Cardiac fibroblast (primary cell): Measurements from ENCODE around the gene CDC42BPG.

Experiments
- DNase-seq, 2 donors: peaks; one replicate each; pipeline versions ENCODE4 v3.0.0 to v3.0.0-alpha.2; 2010; ENCODE audit warnings: low read depth in 2 of 2
- H3K4me3 ChIP-seq, 2 donors: replicated peaks in 1 of 2; 1 replicate in 1 of 2; 2 replicates in 1 of 2; pipeline ENCODE4 v1.5.1; 2011; ENCODE audit warnings: low read depth in 2 of 2, low read length in 2 of 2, mild to moderate bottlenecking in 2 of 2, moderate library complexity in 1 of 2
- TF ChIP-seq, protein P1 (sequence below): IDR thresholded peaks from one replicate; pipeline ENCODE4 v1.5.1; 2011; ENCODE audit warnings: low read depth, mild to moderate bottlenecking, low read length, inconsistent platforms

CDC42BPG gene

GRCh38 chr11:64885367-64886286 lies 41.2 kb upstream of the CDC42BPG start:
- peak; percentile 88 to 91 for DNase-seq
- no peak overlapping the region for H3K4me3 ChIP-seq
- TF ChIP-seq, protein P1, sequence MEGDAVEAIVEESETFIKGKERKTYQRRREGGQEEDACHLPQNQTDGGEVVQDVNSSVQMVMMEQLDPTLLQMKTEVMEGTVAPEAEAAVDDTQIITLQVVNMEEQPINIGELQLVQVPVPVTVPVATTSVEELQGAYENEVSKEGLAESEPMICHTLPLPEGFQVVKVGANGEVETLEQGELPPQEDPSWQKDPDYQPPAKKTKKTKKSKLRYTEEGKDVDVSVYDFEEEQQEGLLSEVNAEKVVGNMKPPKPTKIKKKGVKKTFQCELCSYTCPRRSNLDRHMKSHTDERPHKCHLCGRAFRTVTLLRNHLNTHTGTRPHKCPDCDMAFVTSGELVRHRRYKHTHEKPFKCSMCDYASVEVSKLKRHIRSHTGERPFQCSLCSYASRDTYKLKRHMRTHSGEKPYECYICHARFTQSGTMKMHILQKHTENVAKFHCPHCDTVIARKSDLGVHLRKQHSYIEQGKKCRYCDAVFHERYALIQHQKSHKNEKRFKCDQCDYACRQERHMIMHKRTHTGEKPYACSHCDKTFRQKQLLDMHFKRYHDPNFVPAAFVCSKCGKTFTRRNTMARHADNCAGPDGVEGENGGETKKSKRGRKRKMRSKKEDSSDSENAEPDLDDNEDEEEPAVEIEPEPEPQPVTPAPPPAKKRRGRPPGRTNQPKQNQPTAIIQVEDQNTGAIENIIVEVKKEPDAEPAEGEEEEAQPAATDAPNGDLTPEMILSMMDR: no peak

DNA sequence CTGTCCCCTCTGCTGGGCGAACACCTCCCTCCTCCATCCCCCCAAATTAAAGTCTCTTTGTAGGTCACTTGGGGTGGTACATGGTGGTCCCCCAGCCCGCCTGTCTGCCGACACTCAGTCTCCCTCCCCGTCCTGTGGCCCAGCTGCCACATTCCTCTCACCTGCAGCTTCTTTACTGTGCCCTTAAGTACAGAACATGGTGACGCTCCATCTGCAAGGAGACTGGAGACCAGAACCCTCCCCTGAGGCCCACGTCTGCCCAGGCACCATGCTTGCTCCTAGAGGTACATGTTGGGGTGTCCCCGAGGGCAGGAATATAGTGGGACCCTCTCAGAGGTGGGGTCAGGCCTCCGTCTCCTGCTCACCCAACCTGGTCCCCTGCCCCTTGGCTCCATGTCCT lies 39.6 kb upstream of the CDC42BPG start:
- no peak overlapping the region for H3K4me3 ChIP-seq
- DNase-seq: no peak
- TF ChIP-seq, protein P1: no peak

- no peak for DNase-seq
- TF ChIP-seq, protein P1: no peak
- no peak overlapping the region for H3K4me3 ChIP-seq
Observed at GRCh38 chr11:64883575-64883974, 39.1 kb upstream of the CDC42BPG start.

GRCh38 chr11:64882243-64882642 lies 37.8 kb upstream of the CDC42BPG start:
- no peak for DNase-seq
- TF ChIP-seq, protein P1: no peak
- no peak overlapping the region for H3K4me3 ChIP-seq

DNA sequence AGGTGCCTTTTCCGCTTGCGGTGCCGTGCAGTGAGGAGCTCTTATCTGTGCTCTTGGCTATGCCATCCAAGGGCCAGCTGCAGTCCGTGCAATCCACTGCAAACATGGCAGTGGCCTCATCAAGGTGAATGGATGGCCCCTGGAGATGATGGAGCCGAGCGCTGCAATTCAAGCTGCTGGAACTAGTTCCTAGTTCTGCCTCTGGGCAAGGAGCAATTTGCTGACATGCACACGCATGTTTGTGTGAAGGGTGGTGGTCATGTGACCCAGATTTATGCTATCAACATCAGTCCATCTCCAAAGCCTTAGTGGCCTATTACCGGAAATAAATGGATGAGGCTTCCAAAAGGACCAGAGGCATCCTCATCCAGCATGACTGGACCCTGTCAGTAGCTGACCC lies 37.0 kb upstream of the CDC42BPG start:
- no peak for DNase-seq
- TF ChIP-seq, protein P1: no peak

GRCh38 chr11:64880240-64881001 lies 36.0 kb upstream of the CDC42BPG start:
- TF ChIP-seq, protein P1: no peak
- peak in 1 of 2 donors; percentile 47 for DNase-seq
- no peak overlapping the region for H3K4me3 ChIP-seq

More for the DNA sequence above, 37.0 kb upstream of the CDC42BPG start:
- no peak overlapping the region for H3K4me3 ChIP-seq
